Stimulated activated CD8-positive, alpha-beta memory T cell treated with anti-CD3 and anti-CD28 coated beads, Interleukin-15, amount 100 ng/mL, for 1 hour (primary cell): ENCODE results near the gene SPINK1.
"Not testable (repeated sequence)": the region's sequence is repeated elsewhere in the genome, so short reads cannot be mapped to it uniquely, and the experiment has no call there.

Experiments
- DNase-seq: peaks from one replicate; pipeline ENCODE4 v3.0.0-alpha.2; 2020; ENCODE audit warnings: low read depth

SPINK1 gene

GRCh38 chr5:147854894-147855773, 23.7 kb upstream of the SPINK1 start:
- DNase-seq = no peak

GRCh38 chr5:147854331-147854730, 22.9 kb upstream of the SPINK1 start:
- no peak for DNase-seq

GRCh38 chr5:147853372-147853987, 22.0 kb upstream of the SPINK1 start:
- no peak for DNase-seq

GRCh38 chr5:147852365-147852764, 20.9 kb upstream of the SPINK1 start:
- DNase-seq = no peak

- no peak for DNase-seq
Measured at GRCh38 chr5:147851578-147851977, 20.1 kb upstream of the SPINK1 start.

- no peak for DNase-seq
Measured at GRCh38 chr5:147849226-147849625, 17.8 kb upstream of the SPINK1 start.

- no peak for DNase-seq
Measured at GRCh38 chr5:147845618-147846017, 14.1 kb upstream of the SPINK1 start.

- DNase-seq = no peak
Measured at GRCh38 chr5:147844846-147845245, 13.4 kb upstream of the SPINK1 start.

GRCh38 chr5:147842869-147843268, 11.4 kb upstream of the SPINK1 start:
- no peak for DNase-seq

GRCh38 chr5:147836439-147836838, 5.0 kb upstream of the SPINK1 start:
- DNase-seq = no peak

GRCh38 chr5:147835386-147835798, 3.9 kb upstream of the SPINK1 start:
- no peak for DNase-seq

GRCh38 chr5:147832541-147832940, 1.1 kb upstream of the SPINK1 start:
- DNase-seq = no peak

- no peak for DNase-seq
Measured at GRCh38 chr5:147830035-147830434, 1.4 kb downstream of the SPINK1 start.

- not testable (repeated sequence) for DNase-seq
Measured at GRCh38 chr5:147827017-147827416, 4.5 kb downstream of the SPINK1 start.

GRCh38 chr5:147826361-147826760, 5.1 kb downstream of the SPINK1 start:
- no peak for DNase-seq

- peak; percentile 3 for DNase-seq
Measured at GRCh38 chr5:147822686-147823491, 8.6 kb downstream of the SPINK1 start.

GRCh38 chr5:147822222-147822621, 9.2 kb downstream of the SPINK1 start:
- DNase-seq = not testable (repeated sequence)

- DNase-seq = no peak
Measured at GRCh38 chr5:147821766-147822165, 9.7 kb downstream of the SPINK1 start.

- no peak for DNase-seq
Measured at GRCh38 chr5:147819261-147819770, 12.2 kb downstream of the SPINK1 start.

GRCh38 chr5:147818290-147818689, 13.2 kb downstream of the SPINK1 start:
- DNase-seq = no peak

GRCh38 chr5:147813696-147814095, 17.8 kb downstream of the SPINK1 start:
- no peak for DNase-seq
